Smooth muscle cell (in vitro differentiated cells): ENCODE results near the gene EN1. TPM values are rescaled to one million over a fixed set of nuclear protein-coding genes. Genes with fewer than 3 reads are reported as not detected.

Experiments used
- DNase-seq: peaks from one replicate; lab custom pipeline; 2025; ENCODE audit not compliant: unreplicated experiment; lab: John Stamatoyannopoulos, UW
- H2AFZ ChIP-seq: fragments of 200-600 bp; sonication (generic); 2 replicates; pipeline ENCODE4 v1.6.0; 2016; ENCODE audit warnings: antibody characterized with exemption, low read depth, mild to moderate bottlenecking
- H3F3A ChIP-seq: fragments of 200-600 bp; sonication (generic); 2 replicates; pipeline ENCODE4 v1.6.0; 2017; ENCODE audit warnings: antibody characterized with exemption, low read depth
- H3K27ac ChIP-seq: fragments of 200-600 bp; sonication (generic); 2 replicates; pipeline ENCODE4 v1.5.1; 2016; ENCODE audit warnings: low read depth, mild to moderate bottlenecking
- H3K27me3 ChIP-seq: fragments of 200-600 bp; sonication (generic); 2 replicates; pipeline ENCODE4 v1.6.1; 2016; ENCODE audit warnings: low read depth, mild to moderate bottlenecking
- H3K36me3 ChIP-seq: fragments of 200-600 bp; sonication (generic); 2 replicates; pipeline ENCODE4 v1.5.1; 2016; ENCODE audit warnings: low read depth
- H3K4me1 ChIP-seq: fragments of 200-600 bp; sonication (generic); 2 replicates; pipeline ENCODE4 v1.5.1; 2016; ENCODE audit warnings: low read depth
- H3K4me2 ChIP-seq: fragments of 200-600 bp; sonication (generic); 2 replicates; pipeline ENCODE4 v1.6.0; 2016; ENCODE audit warnings: mild to moderate bottlenecking
- H3K4me3 ChIP-seq: fragments of 200-600 bp; sonication (generic); 2 replicates; pipeline ENCODE4 v1.5.1; 2016; ENCODE audit warnings: mild to moderate bottlenecking
- H3K79me2 ChIP-seq: fragments of 200-600 bp; sonication (generic); 2 replicates; pipeline ENCODE4 v1.6.0; 2016; ENCODE audit warnings: low read depth, mild to moderate bottlenecking
- H3K9ac ChIP-seq: fragments of 200-600 bp; sonication (generic); 2 replicates; pipeline ENCODE4 v1.6.0; 2016; ENCODE audit warnings: low read depth
- H3K9me3 ChIP-seq: fragments of 200-600 bp; sonication (generic); replicated peaks from 2 replicates; pipeline ENCODE4 v1.5.1; 2016; ENCODE audit warnings: low read depth
- H4K20me1 ChIP-seq: fragments of 200-600 bp; sonication (generic); 2 replicates; pipeline ENCODE4 v1.6.0; 2016; ENCODE audit warnings: low read depth
- WGBS: methylation state at CpG from one replicate; pipeline ENCODE4 v1.1.7; 2016; ENCODE audit warnings: low lambda C conversion rate; 5-methylcytosine and 5-hydroxymethylcytosine counted together
- polyA plus RNA-seq: library from polyadenylated mRNA; unstranded; fragments of >200 nt; fragmentation: Nextera tagmentation; extraction: Ambion mirVana; gene quantifications from 2 replicates; pipeline ENCODE4 v1.2.1, GENCODE V29; 2016
- total RNA-seq: library from RNA; depleted of rRNA; stranded (reverse); fragments of >200 nt; gene quantifications from 2 replicates; pipeline ENCODE4 v1.2.3, GENCODE V29; 2014
- TF ChIP-seq, protein P1 (sequence below): fragments of 200-600 bp; sonication (generic); IDR thresholded peaks from 2 replicates; pipeline ENCODE4 v1.5.1; 2017; ENCODE audit warnings: borderline replicate concordance, mild to moderate bottlenecking, antibody characterized with exemption; ENCODE audit not compliant: insufficient read depth, poor library complexity, severe bottlenecking

EN1 gene
- total and polyA plus RNA-seq, 2 experiments from 2014 or later: 3.0 to 3.4 TPM

GRCh38 chr2:118836411-118836930 is 11.0 kb downstream of the EN1 start:
- no peak overlapping the region for H3K27ac ChIP-seq
- peaks cover 4% of the 10 kb centered on the region for H3K79me2 ChIP-seq
- H3K36me3 ChIP-seq: no peaks in the 10 kb centered on the region
- 16% methylated on average over 8 of the region's 8 CpGs for WGBS
- no peaks in the 10 kb centered on the region for H4K20me1 ChIP-seq
- peak overlapping the region; percentile 96 for H3K4me2 ChIP-seq
- H3K9ac ChIP-seq: no peak overlapping the region
- no peak for DNase-seq
- H2AFZ ChIP-seq: no peak overlapping the region
- TF ChIP-seq, protein P1, sequence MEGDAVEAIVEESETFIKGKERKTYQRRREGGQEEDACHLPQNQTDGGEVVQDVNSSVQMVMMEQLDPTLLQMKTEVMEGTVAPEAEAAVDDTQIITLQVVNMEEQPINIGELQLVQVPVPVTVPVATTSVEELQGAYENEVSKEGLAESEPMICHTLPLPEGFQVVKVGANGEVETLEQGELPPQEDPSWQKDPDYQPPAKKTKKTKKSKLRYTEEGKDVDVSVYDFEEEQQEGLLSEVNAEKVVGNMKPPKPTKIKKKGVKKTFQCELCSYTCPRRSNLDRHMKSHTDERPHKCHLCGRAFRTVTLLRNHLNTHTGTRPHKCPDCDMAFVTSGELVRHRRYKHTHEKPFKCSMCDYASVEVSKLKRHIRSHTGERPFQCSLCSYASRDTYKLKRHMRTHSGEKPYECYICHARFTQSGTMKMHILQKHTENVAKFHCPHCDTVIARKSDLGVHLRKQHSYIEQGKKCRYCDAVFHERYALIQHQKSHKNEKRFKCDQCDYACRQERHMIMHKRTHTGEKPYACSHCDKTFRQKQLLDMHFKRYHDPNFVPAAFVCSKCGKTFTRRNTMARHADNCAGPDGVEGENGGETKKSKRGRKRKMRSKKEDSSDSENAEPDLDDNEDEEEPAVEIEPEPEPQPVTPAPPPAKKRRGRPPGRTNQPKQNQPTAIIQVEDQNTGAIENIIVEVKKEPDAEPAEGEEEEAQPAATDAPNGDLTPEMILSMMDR: no peak
- H3K9me3 ChIP-seq: no peaks in the 10 kb centered on the region
- peak overlapping the region; percentile 59 for H3K4me3 ChIP-seq
- H3K4me1 ChIP-seq: peaks cover 18% of the 10 kb centered on the region
- H3F3A ChIP-seq: no peaks in the 10 kb centered on the region
- peaks cover 100% of the 10 kb centered on the region for H3K27me3 ChIP-seq

GRCh38 chr2:118835746-118836410 is 11.6 kb downstream of the EN1 start:
- Histone ChIP-seq H3K27me3 (peaks cover 100% of the 10 kb centered on the region), H3K79me2 (peaks cover 4% of the 10 kb centered on the region), H3K9ac (no peak overlapping the region), H3K27ac (no peak overlapping the region), H3K9me3 (no peaks in the 10 kb centered on the region), H3F3A (no peaks in the 10 kb centered on the region), H3K4me3 (peak overlapping the region; percentile 59), H2AFZ (peak overlapping the region; percentile 87), H4K20me1 (no peaks in the 10 kb centered on the region), H3K4me2 (peak overlapping the region; percentile 96), H3K4me1 (peaks cover 18% of the 10 kb centered on the region), H3K36me3 (no peaks in the 10 kb centered on the region)
- TF ChIP-seq, protein P1: no peak
- WGBS: 3% methylated on average over 52 of the region's 53 CpGs
- DNase-seq: no peak

DNA sequence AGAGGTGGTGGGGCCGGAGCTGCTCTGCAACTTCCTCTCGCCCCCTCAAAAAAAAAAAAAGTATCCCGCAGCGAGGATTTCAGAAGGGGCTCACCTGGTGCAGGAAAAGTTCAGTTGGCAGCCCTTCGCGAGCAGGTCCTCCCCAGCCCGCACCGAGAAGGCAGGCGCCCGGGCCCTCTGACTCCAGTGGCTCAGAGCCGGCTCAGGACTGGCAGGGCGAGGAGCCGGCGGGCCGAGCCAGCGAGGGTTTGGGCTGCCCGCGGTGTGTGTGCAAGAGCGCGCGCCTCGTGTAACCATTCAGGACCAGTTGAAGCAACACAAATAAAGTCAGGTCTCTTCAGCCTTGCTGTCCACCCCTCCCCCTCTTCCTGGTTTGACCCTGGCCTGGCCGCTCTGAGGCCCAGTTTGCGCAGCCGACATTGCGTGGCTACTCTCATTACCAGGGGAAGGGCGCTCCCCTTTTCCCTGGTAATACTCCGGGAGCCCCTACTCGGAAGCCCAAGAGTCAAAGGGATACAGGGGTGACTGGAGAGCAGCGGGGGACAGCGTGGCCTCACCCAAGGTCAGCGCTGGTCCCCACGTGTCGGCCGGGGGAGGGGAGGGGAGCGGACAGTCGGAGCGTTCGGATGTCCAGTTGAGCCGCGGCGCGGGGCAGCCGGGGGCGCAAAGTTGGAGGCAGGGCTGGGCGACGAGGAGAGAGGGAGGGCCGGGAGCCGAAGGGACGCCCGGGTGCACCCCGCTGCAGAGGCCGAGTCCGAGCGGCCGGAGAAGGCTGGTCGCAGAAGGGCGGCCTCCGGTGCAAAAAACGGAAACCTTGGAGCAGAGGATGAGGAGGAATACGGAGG is 12.3 kb downstream of the EN1 start:
- Histone ChIP-seq H3K9ac (no peak overlapping the region), H3K27ac (no peak overlapping the region), H3K4me1 (peaks cover 18% of the 10 kb centered on the region), H4K20me1 (no peaks in the 10 kb centered on the region), H2AFZ (peak overlapping the region; percentile 87), H3K4me3 (peak overlapping the region; percentile 59), H3K9me3 (no peaks in the 10 kb centered on the region), H3K4me2 (peak overlapping the region; percentile 96), H3K36me3 (no peaks in the 10 kb centered on the region), H3K79me2 (peaks cover 4% of the 10 kb centered on the region), H3F3A (no peaks in the 10 kb centered on the region), H3K27me3 (peaks cover 100% of the 10 kb centered on the region)
- DNase-seq: no peak
- TF ChIP-seq, protein P1: no peak
- 6% methylated on average over 49 of the region's 61 CpGs for WGBS
